ENCODE data around the gene TEX44.
A peak's percentile ranks its signal among the peaks of the same experiment; 100 is the strongest.

The TEX44 gene

DNA sequence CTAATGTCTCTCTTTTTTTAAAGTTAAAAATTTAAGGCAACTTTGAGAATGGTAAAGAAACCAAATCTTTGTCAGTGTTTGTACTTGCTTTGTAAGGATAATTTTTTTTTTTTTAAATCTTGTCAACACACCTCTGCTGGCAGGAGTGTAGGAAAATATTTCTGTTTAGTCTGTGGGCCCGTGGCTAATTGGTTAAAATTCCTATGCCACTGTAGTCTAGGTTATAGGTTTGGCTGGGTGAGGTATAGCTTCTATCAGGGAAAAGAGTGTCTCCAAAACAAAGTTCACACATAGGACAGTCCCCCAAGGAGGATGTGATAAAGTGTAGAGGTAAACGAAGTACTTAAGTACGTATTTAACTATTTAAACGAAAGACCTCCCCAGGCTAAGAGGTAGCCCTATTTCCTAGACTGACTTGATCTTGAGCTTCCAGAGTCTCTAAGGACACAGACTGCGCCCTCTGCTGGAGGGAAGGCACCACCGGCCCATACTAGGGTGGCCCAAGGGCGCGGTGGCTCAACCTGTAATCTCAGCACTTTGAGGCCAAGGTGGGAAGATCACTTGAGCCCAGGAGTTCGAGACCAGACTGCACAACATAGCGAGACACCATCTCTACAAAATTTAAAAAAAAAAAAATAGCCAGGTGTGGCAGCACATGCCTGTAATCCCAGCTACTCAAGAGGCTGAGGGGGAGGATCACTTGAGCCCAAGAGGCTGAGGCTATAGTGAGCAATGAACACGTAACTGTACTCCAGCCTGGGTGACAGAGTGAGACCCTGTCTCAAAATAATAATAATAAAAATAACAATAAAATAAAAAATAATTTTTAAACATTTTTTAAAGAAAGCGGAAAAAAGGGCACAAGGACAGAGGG, 8.9 kb downstream of the TEX44 start:
- H3K27ac ChIP-seq = peak overlapping the region; percentile 99
- no peaks in the 10 kb centered on the region for H3K36me3 ChIP-seq
- no peaks in the 10 kb centered on the region for H3K9me3 ChIP-seq (ENCODE audit: severe bottlenecking)
- no peaks in the 10 kb centered on the region for H3K27me3 ChIP-seq (ENCODE audit: insufficient read depth, low read depth, severe bottlenecking)
- no peak overlapping the region for H3K4me3 ChIP-seq (ENCODE audit: low read depth, low read length)
- TF ChIP-seq, protein P1, sequence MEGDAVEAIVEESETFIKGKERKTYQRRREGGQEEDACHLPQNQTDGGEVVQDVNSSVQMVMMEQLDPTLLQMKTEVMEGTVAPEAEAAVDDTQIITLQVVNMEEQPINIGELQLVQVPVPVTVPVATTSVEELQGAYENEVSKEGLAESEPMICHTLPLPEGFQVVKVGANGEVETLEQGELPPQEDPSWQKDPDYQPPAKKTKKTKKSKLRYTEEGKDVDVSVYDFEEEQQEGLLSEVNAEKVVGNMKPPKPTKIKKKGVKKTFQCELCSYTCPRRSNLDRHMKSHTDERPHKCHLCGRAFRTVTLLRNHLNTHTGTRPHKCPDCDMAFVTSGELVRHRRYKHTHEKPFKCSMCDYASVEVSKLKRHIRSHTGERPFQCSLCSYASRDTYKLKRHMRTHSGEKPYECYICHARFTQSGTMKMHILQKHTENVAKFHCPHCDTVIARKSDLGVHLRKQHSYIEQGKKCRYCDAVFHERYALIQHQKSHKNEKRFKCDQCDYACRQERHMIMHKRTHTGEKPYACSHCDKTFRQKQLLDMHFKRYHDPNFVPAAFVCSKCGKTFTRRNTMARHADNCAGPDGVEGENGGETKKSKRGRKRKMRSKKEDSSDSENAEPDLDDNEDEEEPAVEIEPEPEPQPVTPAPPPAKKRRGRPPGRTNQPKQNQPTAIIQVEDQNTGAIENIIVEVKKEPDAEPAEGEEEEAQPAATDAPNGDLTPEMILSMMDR (IDR thresholded peaks at IDR 0.05; ENCODE audit: low read depth, low read length) = peak; percentile 83
- DNase-seq = peak; percentile 93

DNA sequence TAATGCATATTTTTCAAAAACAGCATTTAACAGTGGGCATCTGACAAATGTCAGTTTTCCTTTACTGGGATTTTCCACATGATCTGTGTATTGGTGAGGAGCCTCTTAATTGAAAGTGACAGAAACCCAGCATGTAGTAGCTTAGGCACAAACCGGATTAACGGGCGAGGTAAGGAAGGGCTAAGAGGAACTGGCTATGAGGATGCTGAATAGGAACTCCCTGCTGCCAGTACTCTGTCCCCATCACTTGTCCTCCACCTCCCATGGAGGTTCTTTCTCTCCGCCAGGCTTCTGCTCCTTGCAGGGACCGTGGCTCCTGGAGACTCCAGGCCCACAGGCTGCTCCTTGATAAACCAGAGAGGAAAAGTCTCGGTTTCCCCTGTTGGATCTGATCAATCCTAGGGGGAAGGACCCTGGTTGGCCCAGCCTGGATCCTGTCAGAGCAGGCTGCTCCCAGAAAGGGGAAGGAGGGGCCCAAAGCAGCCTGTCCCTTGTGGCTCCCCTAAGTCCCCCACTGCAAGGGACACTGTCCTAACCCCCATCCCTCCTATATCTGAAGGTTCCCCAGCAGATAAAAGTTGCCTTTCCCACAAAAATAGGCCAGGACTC, 10.3 kb downstream of the TEX44 start:
- TF ChIP-seq, protein P1 (IDR thresholded peaks at IDR 0.05; ENCODE audit: low read depth, low read length) = no peak
- Histone ChIP-seq H3K9me3 (ENCODE audit: severe bottlenecking) (no peaks in the 10 kb centered on the region), H3K27ac (peak overlapping the region; percentile 99), H3K4me3 (ENCODE audit: low read depth, low read length) (peak overlapping the region; percentile 17), H3K27me3 (ENCODE audit: insufficient read depth, low read depth, severe bottlenecking) (no peaks in the 10 kb centered on the region), H3K36me3 (no peaks in the 10 kb centered on the region)
- DNase-seq = peak; percentile 73

DNA sequence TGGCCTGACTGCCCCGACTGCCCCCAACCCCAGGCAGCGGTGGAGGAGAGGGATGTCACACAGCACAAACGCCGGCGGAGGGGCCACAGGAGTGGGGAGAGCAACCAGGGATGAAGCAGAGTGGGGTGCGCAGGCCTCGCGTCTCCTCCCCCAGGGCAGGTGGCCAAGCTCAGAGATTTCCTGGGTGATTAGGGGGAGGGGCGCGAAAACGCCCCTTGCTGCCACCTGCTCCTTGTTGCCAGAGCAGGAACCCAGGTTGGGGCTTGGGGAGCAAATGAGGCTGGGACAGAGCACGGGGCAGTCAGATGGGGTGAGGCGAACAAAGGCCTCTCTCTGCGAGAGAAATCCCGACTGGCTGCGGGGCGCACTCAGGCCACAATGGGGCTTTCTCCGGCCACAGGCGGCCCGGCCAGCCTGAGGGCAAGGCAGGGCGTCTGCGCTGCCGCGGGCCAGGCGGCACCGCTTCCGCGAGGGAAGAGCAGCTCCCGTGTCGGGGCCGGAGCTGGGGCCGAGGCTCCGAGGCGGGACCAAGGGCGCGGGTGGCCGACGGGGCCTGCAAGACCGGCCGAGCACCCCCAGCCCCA, 11.5 kb downstream of the TEX44 start:
- DNase-seq = peak; percentile 94

DNA sequence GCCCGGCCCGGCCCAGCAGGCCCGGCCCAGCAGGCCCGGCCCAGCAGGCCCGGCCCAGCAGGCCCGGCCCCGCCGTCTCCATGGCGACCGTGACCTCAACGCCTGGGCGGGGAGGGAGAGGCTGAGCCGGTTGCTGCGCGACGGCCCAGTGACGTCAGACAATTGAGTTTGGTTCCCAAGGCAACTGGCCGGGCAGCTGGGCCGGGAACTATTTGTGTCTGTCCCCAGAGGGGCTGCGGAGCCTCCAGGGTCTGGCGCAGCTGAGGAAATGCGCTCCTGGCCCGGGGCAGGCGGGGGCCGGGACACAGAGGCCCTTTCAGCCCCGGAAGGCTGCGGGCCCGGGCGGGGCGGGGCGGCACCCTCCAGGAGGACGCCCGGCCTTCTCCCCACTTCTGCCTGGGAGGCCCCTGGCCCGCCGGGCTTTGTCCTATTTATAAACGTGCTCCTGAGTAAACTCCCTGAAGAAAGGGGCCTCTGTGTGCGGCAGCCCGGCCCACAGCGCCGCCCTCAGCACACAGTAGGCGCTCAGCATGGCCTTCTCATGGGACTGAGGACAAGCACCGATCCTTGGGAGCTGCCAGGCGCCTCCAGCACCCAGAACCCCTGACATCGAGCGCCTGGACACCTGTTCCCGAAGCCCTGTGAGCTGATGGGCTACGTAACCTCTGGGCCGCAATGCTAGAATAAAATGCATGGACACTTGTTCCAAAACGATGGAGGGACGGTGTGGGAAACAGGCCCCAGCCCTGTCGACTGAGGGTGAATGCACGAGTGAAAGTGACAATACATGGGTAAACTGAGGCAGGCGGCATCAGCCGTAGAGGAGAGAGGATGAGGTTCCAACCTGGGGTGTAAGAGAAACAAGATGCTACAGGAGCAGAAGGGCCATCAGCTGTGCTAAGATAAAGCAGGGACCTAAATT, 12.3 kb downstream of the TEX44 start:
- DNase-seq = peak; percentile 97
- H3K27ac ChIP-seq = peak overlapping the region; percentile 99
- no peaks in the 10 kb centered on the region for H3K9me3 ChIP-seq (ENCODE audit: severe bottlenecking)
- H3K27me3 ChIP-seq (ENCODE audit: insufficient read depth, low read depth, severe bottlenecking) = no peaks in the 10 kb centered on the region
- no peaks in the 10 kb centered on the region for H3K36me3 ChIP-seq
- TF ChIP-seq, protein P1 (IDR thresholded peaks at IDR 0.05; ENCODE audit: low read depth, low read length) = no peak
- peak overlapping the region; percentile 64 for H3K4me3 ChIP-seq (ENCODE audit: low read depth, low read length)

More for the DNA sequence above, 11.5 kb downstream of the TEX44 start:
- TF ChIP-seq, protein P1 (IDR thresholded peaks at IDR 0.05; ENCODE audit: low read depth, low read length) = no peak
- peak overlapping the region; percentile 99 for H3K27ac ChIP-seq
- no peaks in the 10 kb centered on the region for H3K27me3 ChIP-seq (ENCODE audit: insufficient read depth, low read depth, severe bottlenecking)
- peak overlapping the region; percentile 64 for H3K4me3 ChIP-seq (ENCODE audit: low read depth, low read length)
- no peaks in the 10 kb centered on the region for H3K36me3 ChIP-seq
- H3K9me3 ChIP-seq (ENCODE audit: severe bottlenecking) = no peaks in the 10 kb centered on the region

DNA sequence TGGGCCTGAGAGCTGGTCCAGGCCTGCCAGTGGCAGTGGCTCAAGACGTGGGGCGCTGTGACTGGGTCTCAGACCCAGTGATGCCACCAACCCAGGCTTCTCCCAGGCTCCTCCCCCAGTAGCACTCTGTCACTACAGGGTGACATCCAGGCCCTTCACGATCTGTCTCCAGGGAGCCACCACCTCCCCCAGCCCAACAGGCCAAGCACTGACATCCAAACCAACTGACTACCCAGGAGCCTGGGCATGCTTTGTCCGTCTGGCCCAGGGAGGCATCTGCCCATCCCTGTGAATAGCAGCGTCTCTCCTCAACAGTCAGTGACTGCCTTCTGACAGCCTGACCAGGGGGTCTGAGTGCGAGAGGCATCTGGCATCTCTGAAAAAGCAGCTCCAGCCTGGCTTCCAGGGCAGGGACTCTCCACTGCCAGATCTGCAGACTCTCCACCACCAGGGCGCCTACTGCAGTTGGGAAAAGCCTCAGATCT, 13.0 kb downstream of the TEX44 start:
- TF ChIP-seq, protein P1 (IDR thresholded peaks at IDR 0.05; ENCODE audit: low read depth, low read length) = 0 out of 2 replicates have a peak, but pooled peaks have one; percentile 1
- Histone ChIP-seq H3K27me3 (ENCODE audit: insufficient read depth, low read depth, severe bottlenecking) (no peaks in the 10 kb centered on the region), H3K27ac (peak overlapping the region; percentile 99), H3K36me3 (no peaks in the 10 kb centered on the region), H3K4me3 (ENCODE audit: low read depth, low read length) (no peak overlapping the region), H3K9me3 (ENCODE audit: severe bottlenecking) (no peaks in the 10 kb centered on the region)
- DNase-seq = peak; percentile 23

Measured in WERI-Rb-1 (cell line).